Peyer's patch (tissue), 4 donors: ENCODE data around the gene KISS1.

Source experiments
- CTCF ChIP-seq, 6 experiments: fragments of 450-650 bp in 4 of 6; fragments of 200-600 bp in 2 of 6; sonication (generic) in 1 of 6; IDR thresholded peaks; one replicate each; pipeline ENCODE4 v1.5.1; 2017 to 2019; ENCODE audit warnings: antibody characterized with exemption in 6 of 6, mild to moderate bottlenecking in 3 of 6, moderate library complexity in 1 of 6
- POLR2A ChIP-seq, 2 donors: fragments of 450-650 bp; IDR thresholded peaks; one replicate each; pipeline ENCODE4 v1.5.1; 2017; ENCODE audit warnings: antibody characterized with exemption in 2 of 2, mild to moderate bottlenecking in 2 of 2, moderate library complexity in 2 of 2

GRCh38 chr1:204216236-204216635, 19.9 kb upstream of the KISS1 start:
- TF ChIP-seq CTCF (IDR thresholded peaks at IDR 0.05) (no peak), POLR2A (IDR thresholded peaks at IDR 0.05) (no peak)
